H9 (cell line): ENCODE measurements around the gene TNNI3. TPM values are rescaled to one million over a fixed set of nuclear protein-coding genes. Genes with fewer than 3 reads are reported as not detected.

Experiments used
- DNase-seq: peaks from one replicate; pipeline ENCODE4 v3.0.0-alpha.2; 2017
- H2AFZ ChIP-seq: one replicate; pipeline ENCODE4 v1.6.1; 2013; ENCODE audit warnings: mild to moderate bottlenecking, low read length, control low read depth, moderate library complexity
- H2AK5ac ChIP-seq: 2 replicates; pipeline ENCODE4 v1.6.1; 2013; ENCODE audit warnings: low read length, control low read depth, mixed read lengths; ENCODE audit not compliant: insufficient read length
- H2BK120ac ChIP-seq: one replicate; pipeline ENCODE4 v1.6.1; 2013; ENCODE audit warnings: low read depth, mild to moderate bottlenecking, low read length, control low read depth, inconsistent platforms; ENCODE audit not compliant: poor library complexity, severe bottlenecking
- H2BK12ac ChIP-seq: 2 replicates; pipeline ENCODE4 v1.6.1; 2013; ENCODE audit warnings: low read length, control low read depth, mixed read lengths, low read depth; ENCODE audit not compliant: insufficient read length
- H2BK15ac ChIP-seq: 2 replicates; pipeline ENCODE4 v1.6.1; 2013; ENCODE audit warnings: low read depth, low read length, control low read depth
- H2BK20ac ChIP-seq: one replicate; pipeline ENCODE4 v1.6.1; 2013; ENCODE audit warnings: low read depth, mild to moderate bottlenecking, low read length, control low read depth, inconsistent platforms; ENCODE audit not compliant: poor library complexity, severe bottlenecking
- H2BK5ac ChIP-seq: 2 replicates; pipeline ENCODE4 v1.6.1; 2013; ENCODE audit warnings: low read length, control low read depth, mixed read lengths; ENCODE audit not compliant: insufficient read length
- H3K14ac ChIP-seq: 2 replicates; pipeline ENCODE4 v1.6.1; 2013; ENCODE audit warnings: low read length, control low read depth; ENCODE audit not compliant: insufficient read depth
- H3K18ac ChIP-seq: 2 replicates; pipeline ENCODE4 v1.6.1; 2013; ENCODE audit warnings: low read depth, mild to moderate bottlenecking, mixed read lengths, low read length, control low read depth; ENCODE audit not compliant: insufficient read length
- H3K23ac ChIP-seq: 2 replicates; pipeline ENCODE4 v1.6.1; 2013; ENCODE audit warnings: low read length, control low read depth, mixed read lengths, low read depth; ENCODE audit not compliant: insufficient read length
- H3K23me2 ChIP-seq: 2 replicates; pipeline ENCODE4 v1.6.1; 2013; ENCODE audit warnings: low read depth, mild to moderate bottlenecking, mixed read lengths, low read length, control low read depth; ENCODE audit not compliant: insufficient read length, poor library complexity, severe bottlenecking
- H3K27ac ChIP-seq: 2 replicates; pipeline ENCODE4 v1.5.1; 2013; ENCODE audit warnings: low read length, control low read depth, mixed read lengths, low read depth; ENCODE audit not compliant: insufficient read length
- H3K27me3 ChIP-seq: 2 replicates; pipeline ENCODE4 v1.6.1; 2013; ENCODE audit warnings: low read length, control low read depth, inconsistent platforms; ENCODE audit not compliant: insufficient read depth
- H3K4ac ChIP-seq: 2 replicates; pipeline ENCODE4 v1.6.1; 2013; ENCODE audit warnings: low read depth, mild to moderate bottlenecking, control low read depth, inconsistent platforms, low read length, moderate library complexity
- H3K4me1 ChIP-seq: 2 replicates; pipeline ENCODE4 v1.6.1; 2013; ENCODE audit warnings: low read length, control low read depth, inconsistent platforms; ENCODE audit not compliant: insufficient read depth
- H3K4me2 ChIP-seq: 2 replicates; pipeline ENCODE4 v1.6.1; 2013; ENCODE audit warnings: low read length, control low read depth, mixed read lengths; ENCODE audit not compliant: insufficient read length, insufficient read depth
- H3K56ac ChIP-seq: 2 replicates; pipeline ENCODE4 v1.6.1; 2013; ENCODE audit warnings: low read depth, mild to moderate bottlenecking, mixed read lengths, low read length, control low read depth; ENCODE audit not compliant: insufficient read length
- H3K79me1 ChIP-seq: 2 replicates; pipeline ENCODE4 v1.6.1; 2013; ENCODE audit warnings: low read depth, mild to moderate bottlenecking, moderate library complexity, low read length, control low read depth, inconsistent platforms; ENCODE audit not compliant: insufficient read depth, poor library complexity, severe bottlenecking
- H3K79me2 ChIP-seq: 2 replicates; pipeline ENCODE4 v1.6.1; 2013; ENCODE audit warnings: low read length, control low read depth, inconsistent platforms; ENCODE audit not compliant: insufficient read depth
- H3K9ac ChIP-seq: 2 replicates; pipeline ENCODE4 v1.6.1; 2013; ENCODE audit warnings: low read length, control low read depth, mixed read lengths; ENCODE audit not compliant: insufficient read length; ENCODE audit errors: extremely low read depth
- H3K9me3 ChIP-seq: one replicate; pipeline ENCODE4 v1.6.1; 2013; ENCODE audit warnings: low read depth, low read length, inconsistent platforms; ENCODE audit not compliant: control insufficient read depth
- H3T11ph ChIP-seq: one replicate; pipeline ENCODE4 v1.6.1; 2013; ENCODE audit warnings: mild to moderate bottlenecking, low read length, control low read depth, inconsistent platforms
- H4K20me1 ChIP-seq: one replicate; pipeline ENCODE4 v1.6.1; 2013; ENCODE audit not compliant: control insufficient read depth, insufficient read length, insufficient read depth
- H4K5ac ChIP-seq: 2 replicates; pipeline ENCODE4 v1.6.1; 2013; ENCODE audit warnings: low read depth, mild to moderate bottlenecking, mixed read lengths, low read length, control low read depth; ENCODE audit not compliant: insufficient read length
- H4K8ac ChIP-seq: replicated peaks from 2 replicates; pipeline ENCODE4 v1.6.1; 2013; ENCODE audit warnings: low read length, control low read depth, mixed read lengths, low read depth; ENCODE audit not compliant: insufficient read length
- H4K91ac ChIP-seq: 2 replicates; pipeline ENCODE4 v1.6.1; 2013; ENCODE audit warnings: low read depth, mild to moderate bottlenecking, moderate library complexity, mixed read lengths, low read length, control low read depth; ENCODE audit not compliant: insufficient read length
- H3K27ac Mint-ChIP-seq, 3 experiments: 2 replicates in 2 of 3; 3 replicates in 1 of 3; pipeline ENCODE4 v1.8.0; 2020 to 2021; ENCODE audit warnings: mixed read lengths in 3 of 3, mild to moderate bottlenecking in 1 of 3, moderate library complexity in 1 of 3
- H3K27me3 Mint-ChIP-seq: 2 replicates; pipeline ENCODE4 v1.8.0; 2021; ENCODE audit warnings: low read depth, mild to moderate bottlenecking, moderate library complexity, mixed read lengths
- H3K36me3 Mint-ChIP-seq, 3 experiments: 2 replicates in 2 of 3; 3 replicates in 1 of 3; pipeline ENCODE4 v1.8.0; 2020 to 2021; ENCODE audit warnings: low read depth in 3 of 3, mixed read lengths in 3 of 3; ENCODE audit not compliant: insufficient read depth in 1 of 3
- H3K4me1 Mint-ChIP-seq, 2 experiments: 2 replicates each; pipeline ENCODE4 v1.8.0; 2020; ENCODE audit warnings: mixed read lengths in 2 of 2
- H3K4me3 Mint-ChIP-seq, 2 experiments: 2 replicates in 1 of 2; 3 replicates in 1 of 2; pipeline ENCODE4 v1.8.0; 2020 to 2021; ENCODE audit warnings: mild to moderate bottlenecking in 2 of 2, mixed read lengths in 2 of 2, moderate library complexity in 1 of 2
- H3K9me3 Mint-ChIP-seq, 2 experiments: 2 replicates in 1 of 2; 3 replicates in 1 of 2; pipeline ENCODE4 v1.8.0; 2020; ENCODE audit warnings: mild to moderate bottlenecking in 2 of 2, mixed read lengths in 2 of 2, moderate library complexity in 1 of 2
- WGBS: extraction: QIAGEN DNeasy Blood & Tissue Kit; methylation state at CpG from one replicate; pipeline ENCODE4 v1.1.7; 2013; ENCODE audit warnings: missing lambda C conversion rate, low lambda C conversion rate, mixed read lengths; ENCODE audit not compliant: insufficient read length; ENCODE audit errors: extremely low coverage; 5-methylcytosine and 5-hydroxymethylcytosine counted together
- total RNA-seq: library from RNA; stranded (reverse); gene quantifications from 2 replicates; pipeline ENCODE4 v1.2.1, GENCODE V29; 2021
- TF ChIP-seq, protein P1 (sequence below): fragments of 200-600 bp; sonication (generic); conservative IDR thresholded peaks from 3 replicates; pipeline ENCODE4 v1.8.0; 2021; ENCODE audit warnings: antibody characterized with exemption, mild to moderate bottlenecking

The TNNI3 gene
- total RNA-seq, 1 experiment from 2014 or later = 36.9 TPM

DNA sequence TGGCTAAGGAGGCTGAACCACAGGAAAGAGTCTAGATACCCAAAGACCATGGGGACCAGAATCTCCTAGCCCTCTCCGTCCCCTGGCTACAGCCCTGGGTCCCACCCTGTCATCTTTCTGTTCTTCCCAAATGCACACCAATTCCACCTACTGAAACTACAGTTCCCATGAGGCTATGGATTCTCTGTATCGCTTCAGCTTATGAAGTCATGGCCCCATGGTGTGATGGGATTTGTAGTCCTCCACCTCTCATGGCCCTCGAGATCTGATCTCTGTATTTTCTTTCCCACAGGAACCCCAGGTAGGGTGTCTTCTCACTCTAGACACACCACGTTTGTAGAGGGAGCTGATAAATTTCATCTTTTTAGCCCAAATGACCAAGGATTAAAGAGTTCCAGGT, 40.0 kb upstream of the TNNI3 start:
- Histone ChIP-seq H3K27me3 (no peaks in the 10 kb centered on the region), H2BK120ac (no peak overlapping the region), H2BK12ac (no peak overlapping the region), H3T11ph (no peak overlapping the region), H4K8ac (no peak overlapping the region), H2BK20ac (no peak overlapping the region), H2AK5ac (no peak overlapping the region), H3K4ac (no peak overlapping the region), H3K9ac (no peak overlapping the region), H2BK5ac (no peak overlapping the region), H3K23me2 (no peaks in the 10 kb centered on the region), H3K27ac (no peak overlapping the region), H3K79me1 (no peaks in the 10 kb centered on the region), H2AFZ (no peak overlapping the region), H3K79me2 (no peaks in the 10 kb centered on the region), H4K5ac (no peak overlapping the region), H4K20me1 (no peaks in the 10 kb centered on the region), H3K18ac (no peak overlapping the region), H3K4me2 (no peak overlapping the region), H2BK15ac (no peak overlapping the region), H3K56ac (no peak overlapping the region), H4K91ac (no peak overlapping the region), H3K23ac (no peak overlapping the region), H3K9me3 (no peaks in the 10 kb centered on the region), H3K4me1 (no peaks in the 10 kb centered on the region), H3K14ac (no peak overlapping the region)
- Mint-ChIP-seq H3K27ac (no peak overlapping the region), H3K4me1 (peaks cover 0 to 2% of the 10 kb centered on the region in 2 experiments; a peak in 1 of 4 replicates), H3K27me3 (peaks cover 37% of the 10 kb centered on the region), H3K36me3 (no peaks in the 10 kb centered on the region), H3K4me3 (no peak overlapping the region), H3K9me3 (no peaks in the 10 kb centered on the region; a peak in 2 of 5 replicates)
- no peak for DNase-seq
- no CpG with 5 or more reads among the region's 4 CpGs for WGBS
- TF ChIP-seq, protein P1, sequence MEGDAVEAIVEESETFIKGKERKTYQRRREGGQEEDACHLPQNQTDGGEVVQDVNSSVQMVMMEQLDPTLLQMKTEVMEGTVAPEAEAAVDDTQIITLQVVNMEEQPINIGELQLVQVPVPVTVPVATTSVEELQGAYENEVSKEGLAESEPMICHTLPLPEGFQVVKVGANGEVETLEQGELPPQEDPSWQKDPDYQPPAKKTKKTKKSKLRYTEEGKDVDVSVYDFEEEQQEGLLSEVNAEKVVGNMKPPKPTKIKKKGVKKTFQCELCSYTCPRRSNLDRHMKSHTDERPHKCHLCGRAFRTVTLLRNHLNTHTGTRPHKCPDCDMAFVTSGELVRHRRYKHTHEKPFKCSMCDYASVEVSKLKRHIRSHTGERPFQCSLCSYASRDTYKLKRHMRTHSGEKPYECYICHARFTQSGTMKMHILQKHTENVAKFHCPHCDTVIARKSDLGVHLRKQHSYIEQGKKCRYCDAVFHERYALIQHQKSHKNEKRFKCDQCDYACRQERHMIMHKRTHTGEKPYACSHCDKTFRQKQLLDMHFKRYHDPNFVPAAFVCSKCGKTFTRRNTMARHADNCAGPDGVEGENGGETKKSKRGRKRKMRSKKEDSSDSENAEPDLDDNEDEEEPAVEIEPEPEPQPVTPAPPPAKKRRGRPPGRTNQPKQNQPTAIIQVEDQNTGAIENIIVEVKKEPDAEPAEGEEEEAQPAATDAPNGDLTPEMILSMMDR = no peak
